SK-N-SH (cell line): ENCODE measurements around the gene CNIH2. TPM values are rescaled to one million over a fixed set of nuclear protein-coding genes. Genes with fewer than 3 reads are reported as not detected.

Experiments
- CTCF ChIA-PET: fragments of 300-600, 350-600 bp; formaldehyde crosslinking; extraction: SDS; loops from one replicate; lab custom pipeline; 2021; lab: Yijun Ruan, JAX
- POLR2A ChIA-PET: fragments of 350-600 bp; sonication (Branson Sonifier 250); formaldehyde crosslinking; extraction: SDS; loops from one replicate; lab custom pipeline; 2020; ENCODE audit warnings: antibody characterized with exemption, inconsistent platforms; lab: Yijun Ruan, JAX
- DNase-seq: peaks from one replicate; pipeline ENCODE4 v3.0.0; 2012
- H2AFZ ChIP-seq: fragments of 200-600 bp; sonication (generic); 2 replicates; pipeline ENCODE4 v1.8.1; 2016; ENCODE audit warnings: antibody characterized with exemption, mild to moderate bottlenecking, low read depth
- H3F3A ChIP-seq: fragments of 200-600 bp; sonication (generic); replicated peaks from 2 replicates; pipeline ENCODE3; 2016; ENCODE audit warnings: antibody characterized with exemption, mild to moderate bottlenecking; ENCODE audit not compliant: insufficient read depth
- H3K27ac ChIP-seq, 2 experiments: fragments of 200-500 bp in 1 of 2; fragments of 200-600 bp in 1 of 2; sonication (Bioruptor generic) in 1 of 2; sonication (generic), shearing (Covaris generic) in 1 of 2; 2 replicates each; pipeline versions ENCODE4 v1.5.1 to v1.6.1; 2014 to 2016; ENCODE audit warnings: low read depth in 2 of 2, inconsistent platforms in 1 of 2, low read length in 1 of 2, mild to moderate bottlenecking in 1 of 2, mixed read lengths in 1 of 2
- H3K27me3 ChIP-seq: fragments of 200-600 bp; sonication (generic), shearing (Covaris generic); 2 replicates; pipeline ENCODE4 v1.6.1; 2016; ENCODE audit warnings: mixed run types; ENCODE audit not compliant: insufficient read depth
- H3K36me3 ChIP-seq, 2 experiments: fragments of 200-500 bp in 1 of 2; fragments of 200-600 bp in 1 of 2; sonication (Bioruptor generic) in 1 of 2; sonication (generic) in 1 of 2; replicated peaks in 1 of 2; 2 replicates each; pipeline versions ENCODE3 to v1.5.1; 2014 to 2016; ENCODE audit warnings: low read length in 1 of 2, mild to moderate bottlenecking in 1 of 2; ENCODE audit not compliant: insufficient read depth in 2 of 2, control insufficient read depth in 1 of 2
- H3K4me1 ChIP-seq, 2 experiments: fragments of 200-500 bp in 1 of 2; fragments of 200-600 bp in 1 of 2; sonication (Bioruptor generic) in 1 of 2; sonication (generic), shearing (Covaris generic) in 1 of 2; 2 replicates each; pipeline versions ENCODE4 v1.5.1 to v1.6.1; 2014 to 2016; ENCODE audit warnings: low read depth in 1 of 2, low read length in 1 of 2, mixed run types in 1 of 2; ENCODE audit not compliant: insufficient read depth in 2 of 2, control insufficient read depth in 1 of 2
- H3K4me2 ChIP-seq: fragments of 200-600 bp; sonication (generic), shearing (Covaris generic); 2 replicates; pipeline ENCODE4 v1.6.1; 2017; ENCODE audit warnings: mixed run types
- H3K4me3 ChIP-seq, 2 experiments: fragments of 200-500 bp in 1 of 2; fragments of 200-600 bp in 1 of 2; sonication (Bioruptor generic) in 1 of 2; sonication (generic), shearing (Covaris generic) in 1 of 2; 2 replicates each; pipeline versions ENCODE4 v1.5.1 to v1.8.1; 2014 to 2016; ENCODE audit warnings: low read depth in 2 of 2, inconsistent platforms in 1 of 2, low read length in 1 of 2, mild to moderate bottlenecking in 1 of 2, mixed read lengths in 1 of 2, moderate library complexity in 1 of 2
- H3K79me2 ChIP-seq: fragments of 200-600 bp; sonication (generic); 2 replicates; pipeline ENCODE4 v1.8.1; 2017; ENCODE audit warnings: mild to moderate bottlenecking; ENCODE audit not compliant: insufficient read depth
- H3K9ac ChIP-seq: fragments of 200-600 bp; sonication (generic); 2 replicates; pipeline ENCODE4 v1.6.1; 2017; ENCODE audit warnings: mixed run types
- H3K9me2 ChIP-seq: fragments of 200-600 bp; sonication (generic); 2 replicates; pipeline ENCODE4 v1.6.1; 2017; ENCODE audit warnings: mixed run types
- H3K9me3 ChIP-seq: fragments of 200-600 bp; sonication (generic); 2 replicates; pipeline ENCODE4 v1.6.1; 2017; ENCODE audit warnings: mixed run types, mild to moderate bottlenecking, moderate library complexity
- H4K20me1 ChIP-seq: fragments of 200-600 bp; sonication (generic); 2 replicates; pipeline ENCODE4 v1.6.1; 2017; ENCODE audit warnings: mild to moderate bottlenecking, mixed run types; ENCODE audit not compliant: insufficient read depth
- ELF1 ChIP-seq: IDR thresholded peaks from 2 replicates; pipeline ENCODE4 v1.4.0; 2012
- EZH2phosphoT487 ChIP-seq: fragments of 200-600 bp; sonication (generic); IDR thresholded peaks from 2 replicates; pipeline ENCODE4 v1.6.1; 2017; ENCODE audit warnings: low read depth, mixed run types, mild to moderate bottlenecking, antibody characterized with exemption, moderate library complexity, borderline replicate concordance
- FOSL2 ChIP-seq: IDR thresholded peaks from 2 replicates; pipeline ENCODE4 v1.4.0; 2012; ENCODE audit warnings: low read depth, mild to moderate bottlenecking, moderate library complexity, borderline replicate concordance
- GATA2 ChIP-seq: sonication (generic); formaldehyde crosslinking; IDR thresholded peaks from 2 replicates; pipeline ENCODE4 v1.5.0; 2020; ENCODE audit warnings: mild to moderate bottlenecking, missing genetic modification reagents
- MEF2A ChIP-seq: IDR thresholded peaks from 2 replicates; pipeline ENCODE4 v1.4.0; 2012; ENCODE audit warnings: low read depth, borderline replicate concordance
- MXI1 ChIP-seq: IDR thresholded peaks from 2 replicates; pipeline ENCODE4 v1.6.1; 2012; ENCODE audit warnings: mild to moderate bottlenecking, low read depth, low read length, improper control_type of control experiment
- NRF1 ChIP-seq: IDR thresholded peaks from 2 replicates; pipeline ENCODE4 v1.6.1; 2012; ENCODE audit warnings: low read depth, mild to moderate bottlenecking, low read length
- RAD21 ChIP-seq: IDR thresholded peaks from 2 replicates; pipeline ENCODE4 v1.6.1; 2012; ENCODE audit warnings: mild to moderate bottlenecking, low read length
- RCOR1 ChIP-seq: fragments of 150-350 bp; IDR thresholded peaks from 2 replicates; pipeline ENCODE4 v1.6.1; 2017; ENCODE audit warnings: antibody characterized with exemption, low read length
- RXRA ChIP-seq: IDR thresholded peaks from 2 replicates; pipeline ENCODE4 v1.4.0; 2012; ENCODE audit warnings: low read depth, mild to moderate bottlenecking, borderline replicate concordance
- SMC3 ChIP-seq: IDR thresholded peaks from 2 replicates; pipeline ENCODE4 v1.6.1; 2012; ENCODE audit warnings: low read depth, low read length, improper control_type of control experiment
- TAF1 ChIP-seq: IDR thresholded peaks from 2 replicates; pipeline ENCODE4 v1.6.1; 2012; ENCODE audit warnings: low read depth, mild to moderate bottlenecking, low read length, moderate library complexity, borderline replicate concordance
- TCF12 ChIP-seq: IDR thresholded peaks from 2 replicates; pipeline ENCODE4 v1.4.0; 2012
- YY1 ChIP-seq: IDR thresholded peaks from 2 replicates; pipeline ENCODE4 v1.4.0; 2012; ENCODE audit warnings: low read depth, mild to moderate bottlenecking
- WGBS: methylation state at CpG from one replicate; pipeline ENCODE4 v1.1.6; 2017; ENCODE audit warnings: low lambda C conversion rate; 5-methylcytosine and 5-hydroxymethylcytosine counted together
- polyA plus RNA-seq, 3 experiments: library from polyadenylated mRNA; depleted of rRNA; stranded (reverse); fragments of >200 nt; gene quantifications; 2 replicates each; pipeline ENCODE4 v1.2.3, GENCODE V29; 2012
- TF ChIP-seq, protein P1 (sequence below): IDR thresholded peaks from 2 replicates; pipeline ENCODE4; 2012
- TF ChIP-seq, protein P2 (sequence below): IDR thresholded peaks from 2 replicates; pipeline ENCODE4 v1.4.0; 2012; ENCODE audit warnings: low read depth, borderline replicate concordance
- TF ChIP-seq, protein P3 (sequence below): fragments of 200-600 bp; sonication (generic); IDR thresholded peaks from 2 replicates; pipeline ENCODE4 v1.6.1; 2017; ENCODE audit warnings: antibody characterized with exemption, mild to moderate bottlenecking, moderate library complexity
- TF ChIP-seq, protein P4 (sequence below): IDR thresholded peaks from 2 replicates; pipeline ENCODE4 v1.6.1; 2012; ENCODE audit warnings: mild to moderate bottlenecking, low read depth, low read length, moderate library complexity

Gene CNIH2
- polyA plus RNA-seq, 1 of the 3 experiments (the other 2 are of a cell fraction): 11.8 TPM

DNA sequence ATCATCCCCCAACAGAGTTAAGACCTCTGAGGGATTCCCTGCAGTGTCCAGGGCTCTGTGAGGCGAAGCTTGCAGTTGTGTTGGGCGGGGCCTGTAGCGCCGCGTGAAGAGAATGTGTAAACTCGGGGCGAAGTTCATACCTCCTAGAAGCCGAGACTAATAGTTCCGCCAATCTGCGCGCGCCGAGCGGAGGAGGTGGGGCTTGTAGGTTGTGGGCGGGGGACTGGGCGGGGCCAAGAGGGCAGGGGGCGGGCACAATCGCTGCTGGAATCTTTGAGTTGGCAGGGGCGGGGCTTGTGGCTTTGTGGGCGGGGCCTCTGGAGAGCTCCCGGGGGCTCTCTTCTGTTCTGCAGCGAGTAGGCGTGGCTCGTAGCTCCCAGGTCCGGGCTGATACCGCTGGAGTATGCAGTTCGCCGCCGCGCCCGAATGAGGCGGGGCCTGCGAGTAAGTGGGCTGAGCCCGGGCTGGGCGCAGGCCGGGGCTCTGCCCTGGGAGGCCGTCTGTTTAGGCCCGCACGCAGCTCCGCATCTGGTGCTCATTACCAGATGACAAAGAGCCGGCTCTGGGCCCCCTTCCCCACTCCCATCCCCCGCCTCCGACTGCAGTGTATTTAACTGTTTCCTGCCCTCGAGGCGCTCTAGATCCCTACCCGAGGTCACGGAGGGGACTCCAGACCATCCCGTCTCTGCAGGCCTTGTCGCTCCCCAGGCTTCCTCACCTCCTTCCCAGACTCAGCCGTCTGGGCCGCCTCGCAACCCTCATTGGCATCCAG is 34.8 kb downstream of the CNIH2 start (continued):
- peak; percentile 63; the same call in 1 of the 2 replicates for TF ChIP-seq RXRA
- peak; percentile 98 for TF ChIP-seq TCF12
- no peak for TF ChIP-seq MEF2A
- TF ChIP-seq FOSL2: no peak; the same call in 1 of the 2 replicates
- TF ChIP-seq TAF1: peak; percentile 18; the same call in 1 of the 2 replicates
- no peak for TF ChIP-seq EZH2phosphoT487
- TF ChIP-seq, protein P1, sequence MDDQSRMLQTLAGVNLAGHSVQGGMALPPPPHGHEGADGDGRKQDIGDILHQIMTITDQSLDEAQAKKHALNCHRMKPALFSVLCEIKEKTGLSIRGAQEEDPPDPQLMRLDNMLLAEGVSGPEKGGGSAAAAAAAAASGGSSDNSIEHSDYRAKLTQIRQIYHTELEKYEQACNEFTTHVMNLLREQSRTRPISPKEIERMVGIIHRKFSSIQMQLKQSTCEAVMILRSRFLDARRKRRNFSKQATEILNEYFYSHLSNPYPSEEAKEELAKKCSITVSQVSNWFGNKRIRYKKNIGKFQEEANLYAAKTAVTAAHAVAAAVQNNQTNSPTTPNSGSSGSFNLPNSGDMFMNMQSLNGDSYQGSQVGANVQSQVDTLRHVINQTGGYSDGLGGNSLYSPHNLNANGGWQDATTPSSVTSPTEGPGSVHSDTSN: peak; percentile 50
- TF ChIP-seq, protein P2, sequence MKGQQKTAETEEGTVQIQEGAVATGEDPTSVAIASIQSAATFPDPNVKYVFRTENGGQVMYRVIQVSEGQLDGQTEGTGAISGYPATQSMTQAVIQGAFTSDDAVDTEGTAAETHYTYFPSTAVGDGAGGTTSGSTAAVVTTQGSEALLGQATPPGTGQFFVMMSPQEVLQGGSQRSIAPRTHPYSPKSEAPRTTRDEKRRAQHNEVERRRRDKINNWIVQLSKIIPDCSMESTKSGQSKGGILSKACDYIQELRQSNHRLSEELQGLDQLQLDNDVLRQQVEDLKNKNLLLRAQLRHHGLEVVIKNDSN: no peak
- TF ChIP-seq NRF1: no peak
- no peak for TF ChIP-seq GATA2
- no peak for TF ChIP-seq YY1

DNA sequence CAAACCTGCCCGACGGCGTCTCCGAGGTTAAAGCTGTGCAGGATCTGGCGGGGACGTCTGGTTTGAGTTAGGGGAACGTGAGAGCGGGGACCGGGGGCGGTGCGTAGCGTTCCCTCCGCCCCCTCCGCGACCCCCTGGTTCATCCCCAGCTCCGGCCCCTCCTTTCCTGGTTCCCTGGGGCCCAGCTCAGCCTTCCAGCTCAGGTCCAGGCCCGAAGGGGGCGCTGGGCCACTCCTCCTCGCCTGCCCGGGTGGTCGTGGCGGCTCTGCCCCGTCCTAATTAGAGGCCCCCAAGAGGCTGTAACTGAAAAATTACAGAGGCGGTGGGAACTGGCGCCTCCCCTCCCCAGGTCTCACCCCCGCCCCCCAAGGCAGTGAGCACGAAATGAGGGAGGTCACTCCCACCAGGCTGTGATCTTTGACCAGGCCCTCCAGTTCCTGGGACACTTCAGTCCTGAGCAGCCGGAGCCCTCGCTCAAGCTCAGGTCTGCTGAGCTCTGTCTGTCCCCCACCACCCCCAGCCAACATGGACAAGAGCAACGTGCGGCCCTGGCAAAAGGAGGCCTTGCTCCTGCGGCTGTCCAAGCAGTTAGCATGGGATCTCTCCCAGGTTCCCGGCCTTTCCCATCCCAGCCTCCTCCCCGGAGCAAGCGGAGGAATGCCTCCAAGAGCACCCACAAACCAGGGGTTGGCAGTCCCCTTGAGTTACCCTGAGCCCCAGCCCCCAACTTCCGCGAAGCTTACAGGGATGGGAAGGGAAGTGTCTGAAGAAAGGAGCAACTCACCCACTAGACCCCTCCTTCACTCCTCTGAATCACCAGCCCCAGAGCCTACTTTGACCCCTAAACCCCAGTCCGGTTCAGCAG is 35.6 kb downstream of the CNIH2 start:
- H3K9me3 ChIP-seq: no peaks in the 10 kb centered on the region
- H3K9ac ChIP-seq: peak overlapping the region; percentile 75
- H3K27me3 ChIP-seq: no peaks in the 10 kb centered on the region
- H3K4me1 ChIP-seq: peaks cover 25 to 64% of the 10 kb centered on the region in 2 experiments
- ChIA-PET POLR2A (interaction anchor here (0.6 to 3.1 kb wide), 14 partner anchors 9 to 1107 kb away, joined by 3 to 33 read pairs (median 6); partner anchors contain the start of genes B4GAT1, BRMS1, MRPL11 and RIN1), CTCF (interaction anchor here (0.7 to 12.4 kb wide), 19 partner anchors 9 to 200 kb away, joined by 3 to 280 read pairs (median 26); partner anchors contain the start of genes B4GAT1, BRMS1, CNIH2 and MRPL11)
- H2AFZ ChIP-seq: peak overlapping the region; percentile 53; the same call in 1 of the 2 replicates
- peaks cover 15% of the 10 kb centered on the region for H3F3A ChIP-seq
- H3K79me2 ChIP-seq: no peaks in the 10 kb centered on the region
- H4K20me1 ChIP-seq: no peaks in the 10 kb centered on the region
- no peaks in the 10 kb centered on the region for H3K36me3 ChIP-seq
- WGBS: 34% methylated on average over 16 of the region's 38 CpGs
- no peaks in the 10 kb centered on the region for H3K9me2 ChIP-seq
- H3K4me3 ChIP-seq: peak overlapping the region; percentile 45 to 48
- peak overlapping the region; percentile 94 to 100 for H3K27ac ChIP-seq
- H3K4me2 ChIP-seq: peak overlapping the region; percentile 80
- TF ChIP-seq, protein P3, sequence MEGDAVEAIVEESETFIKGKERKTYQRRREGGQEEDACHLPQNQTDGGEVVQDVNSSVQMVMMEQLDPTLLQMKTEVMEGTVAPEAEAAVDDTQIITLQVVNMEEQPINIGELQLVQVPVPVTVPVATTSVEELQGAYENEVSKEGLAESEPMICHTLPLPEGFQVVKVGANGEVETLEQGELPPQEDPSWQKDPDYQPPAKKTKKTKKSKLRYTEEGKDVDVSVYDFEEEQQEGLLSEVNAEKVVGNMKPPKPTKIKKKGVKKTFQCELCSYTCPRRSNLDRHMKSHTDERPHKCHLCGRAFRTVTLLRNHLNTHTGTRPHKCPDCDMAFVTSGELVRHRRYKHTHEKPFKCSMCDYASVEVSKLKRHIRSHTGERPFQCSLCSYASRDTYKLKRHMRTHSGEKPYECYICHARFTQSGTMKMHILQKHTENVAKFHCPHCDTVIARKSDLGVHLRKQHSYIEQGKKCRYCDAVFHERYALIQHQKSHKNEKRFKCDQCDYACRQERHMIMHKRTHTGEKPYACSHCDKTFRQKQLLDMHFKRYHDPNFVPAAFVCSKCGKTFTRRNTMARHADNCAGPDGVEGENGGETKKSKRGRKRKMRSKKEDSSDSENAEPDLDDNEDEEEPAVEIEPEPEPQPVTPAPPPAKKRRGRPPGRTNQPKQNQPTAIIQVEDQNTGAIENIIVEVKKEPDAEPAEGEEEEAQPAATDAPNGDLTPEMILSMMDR: peak; percentile 46; the same call in 1 of the 2 replicates
- no peak for TF ChIP-seq ELF1
- TF ChIP-seq TCF12: no peak
- TF ChIP-seq, protein P4, sequence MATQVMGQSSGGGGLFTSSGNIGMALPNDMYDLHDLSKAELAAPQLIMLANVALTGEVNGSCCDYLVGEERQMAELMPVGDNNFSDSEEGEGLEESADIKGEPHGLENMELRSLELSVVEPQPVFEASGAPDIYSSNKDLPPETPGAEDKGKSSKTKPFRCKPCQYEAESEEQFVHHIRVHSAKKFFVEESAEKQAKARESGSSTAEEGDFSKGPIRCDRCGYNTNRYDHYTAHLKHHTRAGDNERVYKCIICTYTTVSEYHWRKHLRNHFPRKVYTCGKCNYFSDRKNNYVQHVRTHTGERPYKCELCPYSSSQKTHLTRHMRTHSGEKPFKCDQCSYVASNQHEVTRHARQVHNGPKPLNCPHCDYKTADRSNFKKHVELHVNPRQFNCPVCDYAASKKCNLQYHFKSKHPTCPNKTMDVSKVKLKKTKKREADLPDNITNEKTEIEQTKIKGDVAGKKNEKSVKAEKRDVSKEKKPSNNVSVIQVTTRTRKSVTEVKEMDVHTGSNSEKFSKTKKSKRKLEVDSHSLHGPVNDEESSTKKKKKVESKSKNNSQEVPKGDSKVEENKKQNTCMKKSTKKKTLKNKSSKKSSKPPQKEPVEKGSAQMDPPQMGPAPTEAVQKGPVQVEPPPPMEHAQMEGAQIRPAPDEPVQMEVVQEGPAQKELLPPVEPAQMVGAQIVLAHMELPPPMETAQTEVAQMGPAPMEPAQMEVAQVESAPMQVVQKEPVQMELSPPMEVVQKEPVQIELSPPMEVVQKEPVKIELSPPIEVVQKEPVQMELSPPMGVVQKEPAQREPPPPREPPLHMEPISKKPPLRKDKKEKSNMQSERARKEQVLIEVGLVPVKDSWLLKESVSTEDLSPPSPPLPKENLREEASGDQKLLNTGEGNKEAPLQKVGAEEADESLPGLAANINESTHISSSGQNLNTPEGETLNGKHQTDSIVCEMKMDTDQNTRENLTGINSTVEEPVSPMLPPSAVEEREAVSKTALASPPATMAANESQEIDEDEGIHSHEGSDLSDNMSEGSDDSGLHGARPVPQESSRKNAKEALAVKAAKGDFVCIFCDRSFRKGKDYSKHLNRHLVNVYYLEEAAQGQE: peak; percentile 7; the same call in 1 of the 2 replicates
- peak; percentile 52; the same call in 1 of the 2 replicates for TF ChIP-seq SMC3
- 0 out of 2 replicates have a peak, but pooled peaks have one; percentile 6 for TF ChIP-seq MXI1
- TF ChIP-seq RAD21: peak; percentile 55
- 0 out of 2 replicates have a peak, but pooled peaks have one; percentile 2 for TF ChIP-seq RCOR1
- TF ChIP-seq, all 33 proteins: peak for 6
- DNase-seq: peak; percentile 90
